ENCODE results near the gene FMR1.

Gene FMR1

DNA sequence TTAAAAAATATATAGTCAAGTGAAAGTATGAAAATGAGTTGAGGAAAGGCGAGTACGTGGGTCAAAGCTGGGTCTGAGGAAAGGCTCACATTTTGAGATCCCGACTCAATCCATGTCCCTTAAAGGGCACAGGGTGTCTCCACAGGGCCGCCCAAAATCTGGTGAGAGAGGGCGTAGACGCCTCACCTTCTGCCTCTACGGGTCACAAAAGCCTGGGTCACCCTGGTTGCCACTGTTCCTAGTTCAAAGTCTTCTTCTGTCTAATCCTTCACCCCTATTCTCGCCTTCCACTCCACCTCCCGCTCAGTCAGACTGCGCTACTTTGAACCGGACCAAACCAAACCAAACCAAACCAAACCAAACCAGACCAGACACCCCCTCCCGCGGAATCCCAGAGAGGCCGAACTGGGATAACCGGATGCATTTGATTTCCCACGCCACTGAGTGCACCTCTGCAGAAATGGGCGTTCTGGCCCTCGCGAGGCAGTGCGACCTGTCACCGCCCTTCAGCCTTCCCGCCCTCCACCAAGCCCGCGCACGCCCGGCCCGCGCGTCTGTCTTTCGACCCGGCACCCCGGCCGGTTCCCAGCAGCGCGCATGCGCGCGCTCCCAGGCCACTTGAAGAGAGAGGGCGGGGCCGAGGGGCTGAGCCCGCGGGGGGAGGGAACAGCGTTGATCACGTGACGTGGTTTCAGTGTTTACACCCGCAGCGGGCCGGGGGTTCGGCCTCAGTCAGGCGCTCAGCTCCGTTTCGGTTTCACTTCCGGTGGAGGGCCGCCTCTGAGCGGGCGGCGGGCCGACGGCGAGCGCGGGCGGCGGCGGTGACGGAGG lies at the start of gene FMR1:
FMR1 (plus strand) TSS at position 728 of the 831 bp plus-strand sequence. CDS start 261 bp downstream, outside the sequence.
- peak; percentile 5 to 89 (median 80) for DNase-seq

DNA sequence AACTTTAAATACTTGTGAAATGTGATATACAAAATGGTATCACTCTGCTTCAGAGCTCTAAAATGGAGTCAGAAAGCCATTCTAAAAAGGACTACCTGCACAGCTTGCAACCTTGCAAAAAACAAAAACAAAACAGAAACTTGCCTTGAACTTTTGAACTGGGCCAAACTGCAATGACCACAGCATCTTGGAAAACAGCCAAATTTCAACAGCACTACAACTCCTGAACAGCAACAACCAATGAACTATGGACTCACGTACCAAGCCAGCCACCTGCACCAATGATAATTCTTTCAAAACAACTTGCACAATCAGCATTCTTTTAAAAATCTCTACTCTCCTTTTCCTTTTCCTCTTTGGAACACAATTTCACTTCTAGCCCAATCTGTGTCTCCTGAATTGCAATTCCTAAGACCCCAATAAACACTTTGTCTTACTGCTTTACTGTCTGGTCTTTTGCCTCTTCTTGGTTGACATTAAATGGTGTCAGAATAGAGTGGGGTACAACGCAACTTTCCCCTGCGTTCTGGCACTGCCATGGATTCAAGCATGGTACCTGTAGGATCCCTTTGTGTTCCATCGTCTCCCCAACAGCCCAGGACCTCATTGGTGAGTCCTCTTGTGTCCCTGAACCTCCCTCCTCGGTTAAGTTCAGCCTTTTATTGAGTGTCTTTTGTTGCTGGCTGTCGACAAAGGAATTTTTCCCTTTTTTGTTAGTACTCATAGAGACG lies 35.7 kb upstream of the FMR1 start:
- DNase-seq = no peak

DNA sequence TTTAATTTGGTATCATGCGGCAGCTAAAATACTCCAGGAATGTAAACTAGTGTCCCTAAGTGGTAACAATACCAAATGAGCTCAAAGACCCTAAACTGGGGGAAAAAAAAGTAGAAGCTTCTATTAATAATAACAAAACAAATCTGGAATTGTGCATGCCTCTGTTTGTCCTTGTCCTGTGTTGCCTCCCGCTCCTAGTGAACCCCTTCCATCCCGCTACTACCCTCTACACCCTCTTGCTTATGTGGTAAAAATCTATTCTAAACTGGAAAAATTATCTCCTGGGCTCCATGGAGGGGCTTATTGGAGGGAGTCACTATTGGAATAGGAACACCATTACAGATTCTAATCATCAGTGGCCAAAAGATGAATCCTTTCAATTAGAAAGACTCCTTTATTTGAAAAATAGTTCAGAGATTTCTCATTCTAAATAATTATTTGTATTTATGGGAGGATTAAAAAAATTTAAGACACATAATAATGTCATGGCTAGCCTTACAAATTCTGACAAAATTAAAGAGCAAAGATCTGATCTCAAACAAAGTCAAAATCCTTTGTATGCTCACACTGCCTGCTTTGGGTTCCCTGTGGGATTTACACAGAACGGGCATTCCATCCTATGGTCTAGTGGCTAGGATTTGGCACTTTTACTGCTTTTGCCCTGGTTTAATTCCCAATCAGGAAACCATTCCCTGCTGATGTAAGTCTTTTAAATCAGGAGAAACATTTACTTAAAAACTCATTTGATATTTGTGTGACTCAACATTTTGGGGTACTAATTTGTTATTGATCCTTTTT lies 34.7 kb upstream of the FMR1 start:
- no peak for DNase-seq

DNA sequence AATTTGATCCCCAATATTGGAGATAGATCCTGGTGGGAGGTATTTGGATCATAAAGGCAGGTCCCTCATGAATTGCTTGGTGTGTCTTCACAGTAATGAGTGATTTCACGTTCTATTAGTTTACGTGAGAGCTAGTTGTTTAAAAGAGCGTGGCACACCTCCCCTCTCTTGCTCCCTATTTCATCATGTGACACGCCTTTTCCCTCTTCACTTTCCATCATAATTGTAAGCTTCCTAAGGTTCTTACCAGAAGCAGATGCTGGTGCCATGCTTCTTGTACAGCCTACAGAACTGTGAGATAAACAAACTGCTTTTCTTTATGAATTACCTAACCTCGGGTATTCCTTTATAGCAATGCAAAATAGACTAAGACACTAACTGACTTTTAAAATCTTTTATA lies 34.0 kb upstream of the FMR1 start:
- DNase-seq = no peak

DNA sequence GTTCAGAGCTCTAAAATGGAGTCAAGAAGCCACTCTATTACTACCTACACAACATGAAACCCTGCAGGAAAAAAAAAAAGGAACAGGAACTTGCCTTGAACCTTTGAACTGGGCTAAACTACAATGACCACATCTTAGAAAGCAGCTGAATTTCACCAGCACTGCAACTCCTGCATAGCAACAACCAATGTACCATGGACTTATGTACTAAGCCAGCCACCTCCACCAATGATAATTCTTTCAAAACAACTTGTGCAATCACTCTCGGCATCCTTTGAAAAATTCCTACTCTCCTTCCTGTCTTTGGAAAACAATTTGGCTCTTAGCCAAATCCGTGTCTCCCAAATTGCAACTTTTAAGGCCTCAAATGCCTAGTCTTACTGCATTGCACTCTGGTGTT lies 26.8 kb upstream of the FMR1 start:
- no peak for DNase-seq

DNA sequence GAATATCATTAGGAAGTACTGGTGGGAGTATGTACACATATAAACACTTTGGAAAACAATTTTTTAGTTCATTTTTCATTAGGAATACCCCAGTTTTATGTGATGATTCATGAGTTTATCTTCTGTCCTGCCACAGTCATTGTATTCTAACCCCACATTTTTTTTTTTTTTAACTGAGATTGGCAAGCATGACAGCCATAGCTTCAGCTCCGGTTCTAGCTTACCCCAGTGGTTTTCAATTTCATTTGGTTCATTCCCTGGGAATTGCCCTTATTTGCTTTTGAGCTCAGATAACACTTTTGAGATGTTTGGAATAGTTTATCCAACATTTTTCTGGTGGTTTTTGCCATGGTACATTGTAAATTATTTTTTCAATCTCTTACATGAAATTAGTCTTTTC lies 21.0 kb upstream of the FMR1 start:
- DNase-seq = no peak

DNA sequence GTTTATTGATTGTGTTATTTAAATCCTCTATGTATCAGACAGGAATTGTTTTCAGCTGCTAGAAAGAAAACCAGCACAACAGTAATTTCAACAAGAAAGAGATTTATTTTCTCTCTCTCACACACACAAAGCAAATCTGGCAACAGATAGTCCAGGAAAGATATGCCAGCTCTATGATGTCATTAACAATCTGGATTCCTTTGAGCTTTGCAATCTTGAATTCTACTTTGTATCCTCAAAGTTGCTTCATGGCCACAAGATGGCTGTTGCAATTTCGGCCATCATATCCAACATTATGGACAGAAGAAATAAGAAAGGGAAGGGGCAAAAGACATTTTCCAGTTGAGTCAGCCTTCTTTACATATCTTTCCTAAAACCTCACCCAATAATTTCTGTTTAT lies 19.8 kb upstream of the FMR1 start:
- DNase-seq = no peak

DNA sequence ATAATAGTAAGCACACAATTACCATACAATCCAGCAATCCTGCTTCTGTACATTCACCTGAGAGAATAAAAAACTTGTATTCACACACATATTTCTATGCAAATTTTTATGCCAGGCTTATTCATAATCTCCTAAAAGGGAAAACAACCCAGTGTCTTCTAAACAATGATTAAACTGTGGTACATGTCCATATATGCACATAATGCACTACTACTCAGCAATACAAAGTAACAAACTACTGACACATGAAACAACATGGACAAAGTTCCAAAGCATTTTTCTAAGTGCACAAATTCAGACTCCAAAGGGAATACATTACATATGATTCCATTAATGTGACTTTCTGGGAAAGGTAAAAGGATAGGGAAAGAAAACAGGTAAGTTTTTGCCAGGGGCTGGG lies 18.0 kb upstream of the FMR1 start:
- DNase-seq = no peak

DNA sequence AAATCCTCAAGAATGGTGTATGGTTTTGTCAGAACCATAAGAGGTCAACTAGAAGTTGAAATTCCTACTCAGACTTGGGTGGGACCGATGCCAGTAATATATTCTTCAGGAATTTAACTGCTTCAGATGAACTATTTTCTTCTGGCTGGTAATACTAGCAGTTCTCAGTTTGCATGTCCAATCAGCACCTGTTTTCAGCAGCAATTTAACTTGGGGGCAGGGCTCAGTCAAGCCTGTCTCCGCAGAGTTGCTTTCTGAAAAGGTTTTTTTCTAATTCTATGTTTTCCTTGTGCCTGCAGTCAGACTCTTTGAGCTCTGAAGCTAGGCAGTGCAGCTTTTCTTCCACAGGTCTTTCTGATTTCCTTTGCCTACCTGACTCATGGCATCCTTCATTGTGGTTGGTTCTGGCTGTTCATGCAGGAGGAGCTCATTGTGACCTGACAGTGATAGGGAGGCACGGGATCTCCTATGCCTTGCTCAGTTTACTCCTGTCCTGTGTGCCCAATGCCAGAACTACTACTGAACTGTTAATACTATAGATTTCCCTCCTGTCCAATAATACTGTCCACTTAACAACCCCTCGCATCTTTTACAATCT lies 17.3 kb upstream of the FMR1 start:
- DNase-seq = no peak

DNA sequence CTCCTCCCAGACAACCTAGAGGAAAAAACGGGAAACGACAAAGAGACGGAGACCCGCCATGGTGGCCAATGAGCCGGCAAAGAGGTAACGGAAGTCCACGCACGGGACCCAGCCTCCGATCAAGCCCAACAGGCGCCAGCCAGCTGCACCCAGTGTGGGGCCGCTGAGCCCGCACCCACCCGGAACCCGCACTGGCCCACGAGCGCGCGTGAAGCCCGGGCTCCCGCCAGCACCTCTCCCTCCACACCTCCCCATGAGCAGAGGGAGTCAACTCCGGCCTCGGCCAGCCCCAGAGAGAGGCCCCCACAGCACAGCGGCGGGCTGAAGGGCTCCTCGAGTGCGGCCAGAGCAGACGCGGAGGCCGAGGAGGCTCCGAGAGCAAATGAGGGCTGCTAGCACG lies 14.6 kb upstream of the FMR1 start:
- DNase-seq = no peak

DNA sequence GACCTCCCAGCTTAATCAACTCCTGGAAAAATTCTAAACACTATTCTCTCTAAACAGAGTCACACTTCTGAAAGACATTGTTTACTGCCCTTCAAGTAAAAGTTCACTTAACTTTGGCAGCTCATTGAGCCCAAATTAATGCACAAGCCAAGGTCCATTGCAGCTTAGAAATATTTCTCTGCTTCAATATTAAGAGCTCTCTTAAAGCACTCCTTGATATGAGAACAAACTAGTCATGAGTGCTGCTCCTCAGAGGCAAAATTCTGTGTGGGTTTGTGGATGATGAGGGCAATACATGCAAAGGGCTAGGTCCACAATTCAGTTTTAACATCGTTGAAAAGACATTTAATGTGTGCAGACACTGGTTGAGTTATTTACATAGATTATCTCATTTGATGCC lies 12.8 kb upstream of the FMR1 start:
- DNase-seq = no peak

DNA sequence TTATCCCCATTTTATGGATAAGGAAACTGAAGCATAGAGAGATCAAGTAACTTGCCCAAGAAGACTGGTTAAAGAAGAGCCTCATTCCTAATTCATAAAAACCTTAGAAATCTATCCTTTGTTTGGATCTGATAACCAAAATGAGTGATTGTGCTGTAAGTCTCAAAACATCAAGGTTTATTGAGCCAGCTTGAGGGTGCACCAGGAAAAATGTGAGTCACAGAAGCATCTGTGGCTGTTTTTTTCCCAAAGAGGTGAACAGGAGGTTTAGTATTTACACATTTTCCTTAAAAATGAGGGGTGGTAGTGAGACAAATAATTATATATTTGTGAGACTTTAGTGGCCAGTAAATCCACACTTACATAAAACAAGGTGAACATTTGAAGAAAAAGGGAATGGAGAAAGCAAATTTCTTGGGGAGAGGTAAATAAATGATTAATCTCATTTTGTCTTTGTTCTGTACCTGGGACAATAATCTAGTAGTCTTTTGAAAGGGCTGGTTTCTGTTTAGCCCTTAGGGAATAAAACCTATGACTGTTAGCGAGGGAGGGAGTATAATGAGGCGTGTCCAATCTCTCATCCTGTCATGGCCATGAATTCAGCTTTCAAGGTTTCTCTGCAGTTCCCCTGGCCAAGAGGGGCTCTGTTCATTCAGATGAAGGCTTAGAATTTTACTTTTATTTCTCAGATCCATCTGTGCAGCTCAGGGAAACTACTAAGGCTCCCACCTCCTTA lies 12.2 kb upstream of the FMR1 start:
- no peak for DNase-seq

DNA sequence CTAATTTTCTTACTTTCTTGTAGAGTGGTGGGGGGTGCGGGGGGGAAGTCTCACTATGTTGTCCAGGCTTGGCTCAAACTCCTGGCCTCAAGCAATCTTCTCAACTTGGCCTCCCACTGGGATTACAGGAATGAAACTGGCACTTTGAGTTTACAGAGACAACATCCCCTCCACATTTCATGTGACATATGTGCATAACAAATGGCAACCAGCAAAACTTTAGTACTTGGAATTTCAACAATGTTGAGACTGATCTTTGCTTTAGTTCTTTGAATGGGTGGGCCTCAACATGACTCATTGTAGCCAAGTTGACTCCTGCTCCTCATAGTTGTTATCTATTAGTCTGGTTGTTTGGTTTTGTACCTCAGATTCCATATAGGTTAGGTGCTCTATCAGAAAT lies 11.4 kb upstream of the FMR1 start:
- DNase-seq = no peak

DNA sequence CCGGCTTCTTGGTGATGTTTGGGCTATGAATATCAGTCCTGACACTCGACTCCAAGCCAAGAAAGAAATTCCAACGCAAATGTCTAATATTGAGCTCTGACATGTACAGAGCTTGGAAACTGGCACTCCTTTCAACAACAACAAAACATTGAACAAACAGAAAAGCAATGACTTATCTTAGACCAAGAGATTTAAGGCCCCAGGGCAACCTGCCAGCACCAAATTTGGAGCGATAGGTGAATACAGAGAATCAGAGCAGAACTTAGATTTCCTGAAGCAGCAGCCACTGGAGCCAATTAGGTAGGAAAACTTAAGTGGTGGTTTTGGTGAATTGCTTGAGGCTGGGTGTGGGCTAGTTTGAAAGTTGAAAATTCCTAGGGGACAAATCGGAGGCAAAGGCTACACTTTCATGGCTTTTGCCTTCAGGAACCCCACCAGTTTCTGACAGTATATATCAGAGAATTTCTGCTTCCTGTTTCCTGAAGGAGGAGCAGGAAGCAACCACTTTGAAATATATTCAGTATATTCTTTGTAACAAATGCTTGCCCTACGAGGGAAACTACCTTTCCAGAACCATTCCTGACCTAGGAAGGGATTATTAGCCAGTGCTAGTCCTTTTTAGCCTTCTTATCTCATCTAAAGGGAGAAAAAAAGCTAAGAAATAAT lies 10.1 kb upstream of the FMR1 start:
- DNase-seq = no peak

DNA sequence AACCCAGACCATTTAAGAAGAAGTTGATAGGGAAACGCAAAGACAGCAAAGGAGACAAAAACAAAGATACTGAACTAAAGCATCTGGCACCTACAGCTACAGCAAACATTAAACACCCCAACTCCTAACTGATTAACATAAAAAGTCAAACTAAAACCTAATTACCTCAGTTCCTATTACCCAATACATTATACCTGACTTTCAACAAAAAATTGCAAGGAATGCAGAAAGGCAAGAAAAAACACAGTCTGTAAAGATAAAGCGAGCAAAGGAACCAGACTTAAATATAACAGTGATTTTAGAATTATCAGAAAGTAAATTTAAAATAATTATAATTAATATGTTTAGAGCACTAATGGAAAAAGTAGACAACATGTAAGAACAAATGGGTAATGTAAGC lies 9.4 kb upstream of the FMR1 start:
- DNase-seq = no peak

DNA sequence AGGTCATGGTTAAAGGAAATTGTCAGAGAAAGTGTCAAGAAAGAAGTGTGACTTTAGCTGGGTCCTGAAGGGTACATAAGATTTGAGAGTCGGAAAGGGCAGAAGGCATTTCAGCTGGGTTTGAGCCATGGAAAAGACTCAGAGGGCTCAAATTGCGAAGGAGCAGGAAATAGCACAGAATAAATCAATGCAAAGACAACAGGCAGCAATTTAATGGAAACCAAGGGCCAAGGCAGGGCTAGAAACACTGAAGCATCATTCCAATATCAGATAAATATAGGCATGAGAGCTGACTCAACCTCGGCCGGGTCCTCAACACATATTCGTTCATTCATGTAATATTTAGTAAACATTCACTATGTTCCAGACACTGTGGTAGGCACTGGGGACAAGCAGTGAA lies 3.6 kb upstream of the FMR1 start:
- DNase-seq = no peak

DNA sequence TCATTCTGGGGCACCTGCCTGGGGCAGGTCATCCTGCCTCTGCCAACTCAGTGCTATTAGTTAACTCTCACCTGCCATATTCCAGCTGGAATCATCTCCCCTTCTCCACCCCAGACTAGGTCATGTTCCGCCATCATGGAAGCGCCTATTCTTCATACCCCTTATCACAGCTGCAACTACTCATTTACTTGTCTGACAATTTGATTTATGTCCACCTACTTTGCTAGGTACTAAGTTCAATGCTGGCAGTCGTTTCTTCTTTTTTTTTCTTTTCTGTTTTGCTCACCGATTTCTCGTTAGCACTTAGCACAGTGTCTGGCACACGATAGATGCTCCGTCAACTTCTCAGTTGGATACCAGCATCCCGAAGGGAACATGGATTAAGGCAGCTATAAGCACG lies 1.1 kb upstream of the FMR1 start:
- no peak for DNase-seq

DNA sequence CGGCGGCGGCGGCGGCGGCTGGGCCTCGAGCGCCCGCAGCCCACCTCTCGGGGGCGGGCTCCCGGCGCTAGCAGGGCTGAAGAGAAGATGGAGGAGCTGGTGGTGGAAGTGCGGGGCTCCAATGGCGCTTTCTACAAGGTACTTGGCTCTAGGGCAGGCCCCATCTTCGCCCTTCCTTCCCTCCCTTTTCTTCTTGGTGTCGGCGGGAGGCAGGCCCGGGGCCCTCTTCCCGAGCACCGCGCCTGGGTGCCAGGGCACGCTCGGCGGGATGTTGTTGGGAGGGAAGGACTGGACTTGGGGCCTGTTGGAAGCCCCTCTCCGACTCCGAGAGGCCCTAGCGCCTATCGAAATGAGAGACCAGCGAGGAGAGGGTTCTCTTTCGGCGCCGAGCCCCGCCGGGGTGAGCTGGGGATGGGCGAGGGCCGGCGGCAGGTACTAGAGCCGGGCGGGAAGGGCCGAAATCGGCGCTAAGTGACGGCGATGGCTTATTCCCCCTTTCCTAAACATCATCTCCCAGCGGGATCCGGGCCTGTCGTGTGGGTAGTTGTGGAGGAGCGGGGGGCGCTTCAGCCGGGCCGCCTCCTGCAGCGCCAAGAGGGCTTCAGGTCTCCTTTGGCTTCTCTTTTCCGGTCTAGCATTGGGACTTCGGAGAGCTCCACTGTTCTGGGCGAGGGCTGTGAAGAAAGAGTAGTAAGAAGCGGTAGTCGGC lies 528 bp downstream of the FMR1 start:
- peak in 11 of 14 donors; percentile 7 to 50 (median 32) for DNase-seq

DNA sequence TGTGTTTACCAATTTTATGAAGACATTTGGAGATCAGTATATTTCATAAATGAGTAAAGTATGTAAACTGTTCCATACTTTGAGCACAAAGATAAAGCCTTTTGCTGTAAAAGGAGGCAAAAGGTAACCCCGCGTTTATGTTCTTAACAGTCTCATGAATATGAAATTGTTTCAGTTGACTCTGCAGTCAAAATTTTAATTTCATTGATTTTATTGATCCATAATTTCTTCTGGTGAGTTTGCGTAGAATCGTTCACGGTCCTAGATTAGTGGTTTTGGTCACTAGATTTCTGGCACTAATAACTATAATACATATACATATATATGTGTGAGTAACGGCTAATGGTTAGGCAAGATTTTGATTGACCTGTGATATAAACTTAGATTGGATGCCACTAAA lies 1.9 kb downstream of the FMR1 start:
- no peak for DNase-seq

DNA sequence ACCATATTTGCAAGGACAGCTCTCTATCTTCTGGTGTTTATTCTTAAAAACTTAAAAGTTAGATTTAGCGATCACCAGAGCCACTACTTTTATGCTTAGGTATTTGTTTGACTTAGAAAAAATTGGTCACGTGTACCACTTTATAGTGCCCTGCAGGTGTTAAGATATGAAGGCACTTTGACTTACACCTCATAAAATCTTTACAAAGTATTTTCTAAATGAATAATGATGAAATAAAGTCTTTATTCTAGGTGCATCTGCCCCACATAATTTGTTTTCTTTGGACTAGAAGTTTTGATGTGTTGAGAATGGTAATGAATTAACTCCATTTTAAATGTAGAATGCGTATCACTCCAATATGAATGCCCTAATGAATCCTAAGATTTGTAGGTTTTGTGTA lies 2.9 kb downstream of the FMR1 start:
- no peak for DNase-seq

All from C1 segment of cervical spinal cord (tissue), 14 donors.